ENCODE data around the gene ARG1. TPM values are rescaled to one million over a fixed set of nuclear protein-coding genes. Genes with fewer than 3 reads are reported as not detected.

ARG1 gene
- total and polyA plus RNA-seq, 2 of the 4 experiments (the other 2 are of a cell fraction) = not detected

GRCh38 chr6:131615275-131615674 lies 42.2 kb downstream of the ARG1 start:
- TF ChIP-seq NFE2L2 (IDR thresholded peaks at IDR 0.05; ENCODE audit: low read depth, low read length) = no peak
- H3K4me1 ChIP-seq (ENCODE audit: control insufficient read depth, insufficient read depth, low read length) = no peaks in the 10 kb centered on the region
- no peaks in the 10 kb centered on the region for H3K27me3 ChIP-seq (ENCODE audit: control insufficient read depth, insufficient read depth, low read length)
- WGBS, 2 experiments (ENCODE audit: extremely low coverage in 2 of 2, insufficient read length in 1 of 2) = no CpG with 5 or more reads among the region's 4 CpGs
- ChIA-PET CTCF (interaction anchor here (4.6 kb wide), 1 partner anchor 12 kb away, joined by 23 read pairs; the partner anchor contains the start of gene MED23), POLR2A (ENCODE audit: unreplicated experiment) (no interaction called here)
- no peak overlapping the region for H2AK5ac ChIP-seq (ENCODE audit: low read depth, low read length)
- no peak overlapping the region for H3K18ac ChIP-seq (ENCODE audit: low read depth, low read length)
- in situ Hi-C loops (cut with MboI; ENCODE audit: low sequenced_read_pairs) = no loop called here
- no peak overlapping the region for H3K4ac ChIP-seq (ENCODE audit: low read depth, low read length)
- no peak overlapping the region for H2BK20ac ChIP-seq (ENCODE audit: low read depth, low read length)
- H3K36me3 ChIP-seq (ENCODE audit: control insufficient read depth, insufficient read depth, low read length) = peaks cover 20% of the 10 kb centered on the region
- intact Hi-C loops (cut with micrococcal nuclease) = no loop called here
- H3K79me1 ChIP-seq (ENCODE audit: low read depth in 1 of 2, low read length in 2 of 2) = no peaks in the 10 kb centered on the region; a peak in 2 of 4 replicates
- no peak overlapping the region for H3K4me2 ChIP-seq (ENCODE audit: low read depth, low read length)
- no peaks in the 10 kb centered on the region for H3K9me3 ChIP-seq (ENCODE audit: control insufficient read depth, insufficient read depth, low read length)
- no peaks in the 10 kb centered on the region for H4K20me1 ChIP-seq (ENCODE audit: insufficient read depth, low read length)
- BruUV-seq (replicated peaks) = no TSS peak
- H3K27ac ChIP-seq (ENCODE audit: insufficient read depth, low read length) = no peak overlapping the region
- no peak overlapping the region for H2AK9ac ChIP-seq (replicated peaks; ENCODE audit: low read depth, low read length, poor library complexity)
- DNase-seq = no peak
- H3K4me3 ChIP-seq (ENCODE audit: insufficient read depth, low read depth, low read length) = no peak overlapping the region
- no peak overlapping the region for H4K5ac ChIP-seq (ENCODE audit: low read depth, low read length)
- dilution Hi-C loops (cut with HindIII; ENCODE audit: low sequenced_read_pairs, unreplicated experiment) = no loop called here
- no peak overlapping the region for H3K14ac ChIP-seq (replicated peaks; ENCODE audit: low read depth, low read length)
- no peak overlapping the region for H3K9ac ChIP-seq (ENCODE audit: low read depth, low read length)
- no peak overlapping the region for H2BK5ac ChIP-seq (ENCODE audit: low read depth, low read length, poor library complexity, severe bottlenecking)
- no peak overlapping the region for H4K91ac ChIP-seq (ENCODE audit: insufficient read depth, low read depth, low read length)
- no peak overlapping the region for H3K56ac ChIP-seq (ENCODE audit: extremely low read depth, insufficient read depth, low read length)
- no peaks in the 10 kb centered on the region for H3K9me1 ChIP-seq (ENCODE audit: insufficient read depth, low read length)
- H4K8ac ChIP-seq (ENCODE audit: low read depth in 2 of 2, low read length in 2 of 2) = no peak overlapping the region
- ATAC-seq (ENCODE audit: low read depth) = no peak
- no peak overlapping the region for H2AFZ ChIP-seq (replicated peaks; ENCODE audit: low read length, poor library complexity)
- H2BK120ac ChIP-seq (ENCODE audit: low read depth, low read length) = no peak overlapping the region
- no peak overlapping the region for H3K23ac ChIP-seq (ENCODE audit: low read depth, low read length)
- H2BK15ac ChIP-seq (ENCODE audit: low read depth, low read length) = no peak overlapping the region
